Stomach (tissue), 4 donors: ENCODE data around the gene PPP1R1B.

Experiments
- POLR2A ChIP-seq, 4 donors: fragments of 450-650 bp; IDR thresholded peaks; one replicate each; pipeline ENCODE4 v1.6.1; 2016; ENCODE audit warnings: antibody characterized with exemption in 4 of 4, control low read depth in 2 of 4, mild to moderate bottlenecking in 1 of 4, moderate library complexity in 1 of 4
- TF ChIP-seq, protein P1 (sequence below), 7 experiments: fragments of 450-650 bp in 4 of 7; fragments of 200-600 bp in 3 of 7; sonication (generic) in 3 of 7; IDR thresholded peaks; one replicate each; pipeline ENCODE4 v1.5.1; 2016 to 2019; ENCODE audit warnings: antibody characterized with exemption in 7 of 7, control low read depth in 2 of 7, mild to moderate bottlenecking in 1 of 7

GRCh38 chr17:39666231-39666600 lies 39.5 kb downstream of the PPP1R1B start:
- TF ChIP-seq, protein P1, sequence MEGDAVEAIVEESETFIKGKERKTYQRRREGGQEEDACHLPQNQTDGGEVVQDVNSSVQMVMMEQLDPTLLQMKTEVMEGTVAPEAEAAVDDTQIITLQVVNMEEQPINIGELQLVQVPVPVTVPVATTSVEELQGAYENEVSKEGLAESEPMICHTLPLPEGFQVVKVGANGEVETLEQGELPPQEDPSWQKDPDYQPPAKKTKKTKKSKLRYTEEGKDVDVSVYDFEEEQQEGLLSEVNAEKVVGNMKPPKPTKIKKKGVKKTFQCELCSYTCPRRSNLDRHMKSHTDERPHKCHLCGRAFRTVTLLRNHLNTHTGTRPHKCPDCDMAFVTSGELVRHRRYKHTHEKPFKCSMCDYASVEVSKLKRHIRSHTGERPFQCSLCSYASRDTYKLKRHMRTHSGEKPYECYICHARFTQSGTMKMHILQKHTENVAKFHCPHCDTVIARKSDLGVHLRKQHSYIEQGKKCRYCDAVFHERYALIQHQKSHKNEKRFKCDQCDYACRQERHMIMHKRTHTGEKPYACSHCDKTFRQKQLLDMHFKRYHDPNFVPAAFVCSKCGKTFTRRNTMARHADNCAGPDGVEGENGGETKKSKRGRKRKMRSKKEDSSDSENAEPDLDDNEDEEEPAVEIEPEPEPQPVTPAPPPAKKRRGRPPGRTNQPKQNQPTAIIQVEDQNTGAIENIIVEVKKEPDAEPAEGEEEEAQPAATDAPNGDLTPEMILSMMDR (IDR thresholded peaks at IDR 0.05) = no peak
- no peak for TF ChIP-seq POLR2A (IDR thresholded peaks at IDR 0.05)
